HepG2 (cell line): ENCODE data around the gene FGFR1OP2. TPM values are rescaled to one million over a fixed set of nuclear protein-coding genes. Genes with fewer than 3 reads are reported as not detected.

ENCODE experiments used
- ATAC-seq: fragments of 200-7000 bp; cut with Tn5 transposase; 3 replicates; pipeline ENCODE4 v1.9.1; 2020; ENCODE audit warnings: mild to moderate bottlenecking, moderate library complexity
- BruUV-seq: library from RNA; stranded (reverse); fragments of 400-500 nt; replicated peaks from 2 replicates; lab custom pipeline; 2021; lab: Mats Ljungman, UMichigan
- CTCF ChIA-PET: fragments of 300-600 bp; formaldehyde crosslinking; extraction: SDS; loops from one replicate; lab custom pipeline; 2021; ENCODE audit warnings: low total read pairs, inconsistent platforms, low intra/inter-chr PET ratio; lab: Yijun Ruan, JAX
- POLR2A ChIA-PET: fragments of 350-600 bp; sonication (Branson Sonifier 250); formaldehyde crosslinking; loops from one replicate; lab custom pipeline; 2020; ENCODE audit warnings: antibody characterized with exemption, inconsistent platforms; lab: Yijun Ruan, JAX
- DNase-seq: peaks from one replicate; pipeline ENCODE4 v3.0.0-alpha.2; 2015; ENCODE audit warnings: low spot score
- FAIRE-seq: peaks from 3 replicates; lab custom pipeline; 2011; peaks lifted over from hg19 to GRCh38; lab: Jason Lieb, UNC
- H2AFZ ChIP-seq: one replicate; pipeline ENCODE4 v1.6.1; 2011; ENCODE audit warnings: low read length, inconsistent platforms
- H3K27ac ChIP-seq: fragments of 300-600 bp; 3 replicates; pipeline ENCODE4 v1.8.0; 2011; ENCODE audit warnings: mixed run types, mild to moderate bottlenecking, mixed read lengths, low read length, inconsistent platforms; ENCODE audit not compliant: insufficient read depth; ENCODE audit errors: extremely low read length
- H3K27me3 ChIP-seq, 2 experiments: fragments of 200-600 bp in 1 of 2; 2 replicates in 1 of 2; 3 replicates in 1 of 2; pipeline versions ENCODE4 v1.6.0 to v1.8.0; 2011; ENCODE audit warnings: low read length in 2 of 2, mild to moderate bottlenecking in 2 of 2, moderate library complexity in 2 of 2, inconsistent platforms in 1 of 2; ENCODE audit not compliant: insufficient read depth in 2 of 2, control insufficient read depth in 1 of 2
- H3K36me3 ChIP-seq, 2 experiments: fragments of 200-600 bp in 1 of 2; replicated peaks in 1 of 2; 2 replicates in 1 of 2; 3 replicates in 1 of 2; pipeline versions ENCODE4 v1.5.1 to v1.8.0; 2011; ENCODE audit warnings: low read length in 2 of 2, inconsistent platforms in 1 of 2; ENCODE audit not compliant: insufficient read depth in 2 of 2, control insufficient read depth in 1 of 2
- H3K4me1 ChIP-seq: 2 replicates; pipeline ENCODE4 v1.5.1; 2012; ENCODE audit warnings: low read length, inconsistent platforms; ENCODE audit not compliant: insufficient read depth
- H3K4me2 ChIP-seq: 2 replicates; pipeline ENCODE4 v1.6.0; 2011; ENCODE audit warnings: low read depth, low read length, inconsistent platforms
- H3K4me3 ChIP-seq, 3 experiments: fragments of 200-600 bp in 1 of 3; sonication (generic), shearing (Covaris generic) in 1 of 3; replicated peaks in 1 of 3; 2 replicates each; pipeline ENCODE4 v1.5.1; 2011 to 2016; ENCODE audit warnings: low read length in 3 of 3, inconsistent platforms in 2 of 3, low read depth in 2 of 3, mild to moderate bottlenecking in 2 of 3, control low read depth in 1 of 3, mixed read lengths in 1 of 3; ENCODE audit not compliant: insufficient read depth in 1 of 3
- H3K79me2 ChIP-seq: one replicate; pipeline ENCODE4 v1.6.1; 2011; ENCODE audit warnings: low read length, inconsistent platforms; ENCODE audit not compliant: insufficient read depth
- H3K9ac ChIP-seq: 2 replicates; pipeline ENCODE4 v1.6.0; 2011; ENCODE audit warnings: mild to moderate bottlenecking, low read depth, low read length, inconsistent platforms; ENCODE audit not compliant: insufficient read depth
- H3K9me3 ChIP-seq: 2 replicates; pipeline ENCODE4 v1.5.1; 2012; ENCODE audit warnings: mild to moderate bottlenecking, low read length
- H4K20me1 ChIP-seq: 2 replicates; pipeline ENCODE4 v1.6.0; 2011; ENCODE audit warnings: inconsistent platforms, mild to moderate bottlenecking, low read length, moderate library complexity; ENCODE audit not compliant: insufficient read depth
- ETV6 ChIP-seq: sonication (generic); formaldehyde crosslinking; conservative IDR thresholded peaks from 2 replicates; pipeline ENCODE4 v1.4.0; 2020; ENCODE audit warnings: missing genetic modification reagents
- MEIS1 ChIP-seq: sonication (generic); formaldehyde crosslinking; IDR thresholded peaks from 2 replicates; pipeline ENCODE4 v1.9.0; 2021; ENCODE audit warnings: mild to moderate bottlenecking, missing genetic modification reagents, moderate library complexity, borderline replicate concordance
- MTF1 ChIP-seq: sonication (generic); formaldehyde crosslinking; IDR thresholded peaks from 2 replicates; pipeline ENCODE4 v1.5.0; 2020; ENCODE audit warnings: missing genetic modification reagents
- MZF1 ChIP-seq: sonication (generic); formaldehyde crosslinking; IDR thresholded peaks from 2 replicates; pipeline ENCODE4 v1.8.1; 2023; ENCODE audit warnings: mild to moderate bottlenecking, missing genetic modification reagents, borderline replicate concordance
- PCBP1 ChIP-seq: fragments of 200-400 bp; formaldehyde crosslinking; IDR thresholded peaks from 2 replicates; pipeline ENCODE4 v1.6.1; 2017; ENCODE audit warnings: mild to moderate bottlenecking, low read depth, low read length, borderline replicate concordance
- PRMT3 ChIP-seq: sonication (generic); formaldehyde crosslinking; IDR thresholded peaks from 2 replicates; pipeline ENCODE4 v1.8.1; 2022; ENCODE audit warnings: low read depth, mild to moderate bottlenecking, moderate library complexity, missing genetic modification reagents, borderline replicate concordance
- TFAP4 ChIP-seq: sonication (generic); IDR thresholded peaks from 2 replicates; pipeline ENCODE4 v1.6.1; 2016; ENCODE audit warnings: low read depth, borderline replicate concordance
- ZMYM2 ChIP-seq: sonication (generic); formaldehyde crosslinking; IDR thresholded peaks from 2 replicates; pipeline ENCODE4 v1.8.0; 2022; ENCODE audit warnings: mild to moderate bottlenecking, missing genetic modification reagents
- ZNF17 ChIP-seq: sonication (generic); formaldehyde crosslinking; IDR thresholded peaks from 2 replicates; pipeline ENCODE4 v1.5.0; 2020; ENCODE audit warnings: mild to moderate bottlenecking, missing genetic modification reagents
- ZNF260 ChIP-seq: sonication (generic); formaldehyde crosslinking; IDR thresholded peaks from 2 replicates; pipeline ENCODE4 v1.4.0; 2020; ENCODE audit warnings: missing genetic modification reagents, low read depth, mild to moderate bottlenecking, borderline replicate concordance
- ZNF280D ChIP-seq: sonication (generic); formaldehyde crosslinking; IDR thresholded peaks from 2 replicates; pipeline ENCODE4 v1.5.1; 2020; ENCODE audit warnings: mild to moderate bottlenecking, missing genetic modification reagents
- ZNF333 ChIP-seq: sonication (generic); formaldehyde crosslinking; IDR thresholded peaks from 2 replicates; pipeline ENCODE4 v1.4.0; 2020; ENCODE audit warnings: mild to moderate bottlenecking, missing genetic modification reagents, borderline replicate concordance
- ZNF777 ChIP-seq: sonication (generic); formaldehyde crosslinking; IDR thresholded peaks from 2 replicates; pipeline ENCODE4 v1.4.0; 2020; ENCODE audit warnings: missing genetic modification reagents
- ZSCAN25 ChIP-seq: sonication (generic); formaldehyde crosslinking; IDR thresholded peaks from 2 replicates; pipeline ENCODE4 v1.8.0; 2022; ENCODE audit warnings: mild to moderate bottlenecking, missing genetic modification reagents
- WGBS: methylation state at CpG from one replicate; pipeline ENCODE4 v1.1.6; 2017; ENCODE audit warnings: low lambda C conversion rate; 5-methylcytosine and 5-hydroxymethylcytosine counted together
- in situ Hi-C: cut with HindIII; loops from 2 replicates; pipeline ENCODE4 v1.10.0; 2017; ENCODE audit warnings: low pct_unique_long_range_greater_than_20kb; ENCODE audit not compliant: extremely low pct_ligation_motif_present
- intact Hi-C: fragments of 100-400 bp; cut with micrococcal nuclease; formaldehyde crosslinking; loops from one replicate; pipeline ENCODE4 v1.10.0; 2022; ENCODE audit not compliant: unreplicated experiment
- polyA plus RNA-seq, 8 experiments: library from polyadenylated mRNA; depleted of rRNA in 3 of 8; stranded (reverse) in 7 of 8; unstranded in 1 of 8; fragments of >200 nt; fragmentation: Illumina TruSeq in 4 of 8; extraction: Trizol in 4 of 8; gene quantifications; 2 replicates each; pipeline versions ENCODE4 v1.2.1 to v1.2.3, GENCODE V29; 2011 to 2016; ENCODE audit warnings: low read depth in 4 of 8, missing spikeins in 1 of 8, mixed read lengths in 1 of 8; ENCODE audit not compliant: insufficient read depth in 1 of 8
- total RNA-seq, 5 experiments: library from RNA; depleted of rRNA; stranded (reverse); fragments of >200 nt; fragmentation: Illumina TruSeq; extraction: Trizol; gene quantifications; 2 replicates each; pipeline ENCODE4 v1.2.3, GENCODE V29; 2016; ENCODE audit warnings: low read depth in 1 of 5

The FGFR1OP2 gene
- total and polyA plus RNA-seq, 2 of the 13 experiments (the other 11 are each of a cell fraction or from before 2014, with no cell fraction given) = 18.3 to 38.1 TPM

- Histone ChIP-seq H3K27ac (no peak overlapping the region), H2AFZ (no peak overlapping the region), H3K9me3 (no peaks in the 10 kb centered on the region), H4K20me1 (no peaks in the 10 kb centered on the region), H3K36me3 (peaks cover 10 to 45% of the 10 kb centered on the region in 2 experiments)
- CTCF ChIA-PET = no interaction called here
- in situ Hi-C loops = no loop called here
- TF ChIP-seq ZNF17 (CRISPR knock-in tag) (no peak), ZNF333 (CRISPR knock-in tag) (no peak), PCBP1 (no peak), MEIS1 (no peak), ZSCAN25 (CRISPR knock-in tag) (no peak), MTF1 (CRISPR knock-in tag) (no peak), ZMYM2 (CRISPR knock-in tag) (no peak), MZF1 (CRISPR knock-in tag) (no peak), ETV6 (CRISPR knock-in tag) (no peak), ZNF777 (CRISPR knock-in tag) (no peak)
- TF ChIP-seq, all 625 proteins: peak for 0
- ATAC-seq (no peak), DNase-seq (no peak), FAIRE-seq (no peak)
- Histone ChIP-seq H3K4me3 (no peak overlapping the region), H3K9ac (no peak overlapping the region), H3K4me2 (no peak overlapping the region), H3K4me1 (peaks cover 2% of the 10 kb centered on the region; the same call in 1 of the 2 replicates), H3K27me3 (no peaks in the 10 kb centered on the region), H3K79me2 (peaks cover 2% of the 10 kb centered on the region)
- intact Hi-C loops = no loop called here
- no TSS peak for BruUV-seq
- WGBS = 94% methylated on average over 2 of the region's 2 CpGs
- POLR2A ChIA-PET = no interaction called here
Observed at GRCh38 chr12:26997003-26997402, 58.7 kb downstream of the FGFR1OP2 start.

GRCh38 chr12:27000961-27001360 lies 62.7 kb downstream of the FGFR1OP2 start:
- ChIA-PET CTCF (no interaction called here), POLR2A (no interaction called here)
- H3K36me3 ChIP-seq = peaks cover 4 to 18% of the 10 kb centered on the region in 2 experiments
- ATAC-seq (no peak), FAIRE-seq (no peak), DNase-seq (no peak)
- H3K79me2 ChIP-seq = peaks cover 25% of the 10 kb centered on the region
- no peak overlapping the region for H3K4me2 ChIP-seq
- no TSS peak for BruUV-seq
- no peak overlapping the region for H3K9ac ChIP-seq
- H4K20me1 ChIP-seq = no peaks in the 10 kb centered on the region
- H3K4me1 ChIP-seq = peaks cover 24% of the 10 kb centered on the region
- no peak overlapping the region for H3K27ac ChIP-seq
- in situ Hi-C loops (no loop called here), intact Hi-C loops (no loop called here)
- 100% methylated on average over 1 of the region's 1 CpG for WGBS
- no peaks in the 10 kb centered on the region for H3K9me3 ChIP-seq
- H2AFZ ChIP-seq = no peak overlapping the region
- no peak overlapping the region for H3K4me3 ChIP-seq
- H3K27me3 ChIP-seq = no peaks in the 10 kb centered on the region
- no peak for TF ChIP-seq ZNF260 (CRISPR knock-in tag)
- TF ChIP-seq PRMT3 (CRISPR knock-in tag) = no peak
- TF ChIP-seq TFAP4 = no peak
- no peak for TF ChIP-seq ZNF280D (CRISPR knock-in tag)
